Measurements from ENCODE around the gene C5orf58. TPM values are rescaled to one million over a fixed set of nuclear protein-coding genes. Genes with fewer than 3 reads are reported as not detected.

The C5orf58 gene
- total RNA-seq, 2 donors from 2014 or later, result 15.7 TPM; not detected in 1

- Histone ChIP-seq H3K27me3 (replicated peaks; ENCODE audit: insufficient read depth) (no peaks in the 10 kb centered on the region), H3K27ac (no peak overlapping the region), H3K36me3 (no peaks in the 10 kb centered on the region), H3K9me3 (no peaks in the 10 kb centered on the region), H3K4me1 (replicated peaks) (no peaks in the 10 kb centered on the region), H3K4me3 (no peak overlapping the region)
- DNase-seq (ENCODE audit: low spot score), result no peak
- TF ChIP-seq, protein P1, sequence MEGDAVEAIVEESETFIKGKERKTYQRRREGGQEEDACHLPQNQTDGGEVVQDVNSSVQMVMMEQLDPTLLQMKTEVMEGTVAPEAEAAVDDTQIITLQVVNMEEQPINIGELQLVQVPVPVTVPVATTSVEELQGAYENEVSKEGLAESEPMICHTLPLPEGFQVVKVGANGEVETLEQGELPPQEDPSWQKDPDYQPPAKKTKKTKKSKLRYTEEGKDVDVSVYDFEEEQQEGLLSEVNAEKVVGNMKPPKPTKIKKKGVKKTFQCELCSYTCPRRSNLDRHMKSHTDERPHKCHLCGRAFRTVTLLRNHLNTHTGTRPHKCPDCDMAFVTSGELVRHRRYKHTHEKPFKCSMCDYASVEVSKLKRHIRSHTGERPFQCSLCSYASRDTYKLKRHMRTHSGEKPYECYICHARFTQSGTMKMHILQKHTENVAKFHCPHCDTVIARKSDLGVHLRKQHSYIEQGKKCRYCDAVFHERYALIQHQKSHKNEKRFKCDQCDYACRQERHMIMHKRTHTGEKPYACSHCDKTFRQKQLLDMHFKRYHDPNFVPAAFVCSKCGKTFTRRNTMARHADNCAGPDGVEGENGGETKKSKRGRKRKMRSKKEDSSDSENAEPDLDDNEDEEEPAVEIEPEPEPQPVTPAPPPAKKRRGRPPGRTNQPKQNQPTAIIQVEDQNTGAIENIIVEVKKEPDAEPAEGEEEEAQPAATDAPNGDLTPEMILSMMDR (IDR thresholded peaks at IDR 0.05), result no peak
- TF ChIP-seq POLR2AphosphoS5 (IDR thresholded peaks at IDR 0.05) (no peak), POLR2A (IDR thresholded peaks at IDR 0.05) (no peak)
- intact Hi-C loops (cut with DNase I), result no loop called here
- WGBS, result 39% methylated on average over 2 of the region's 2 CpGs
Observed at GRCh38 chr5:170202117-170202516, 30.7 kb upstream of the C5orf58 start.

- TF ChIP-seq POLR2A (IDR thresholded peaks at IDR 0.05), result no peak
- TF ChIP-seq, protein P1 (IDR thresholded peaks at IDR 0.05), result no peak
- no peak for TF ChIP-seq POLR2AphosphoS5 (IDR thresholded peaks at IDR 0.05)
- Histone ChIP-seq H3K27me3 (replicated peaks; ENCODE audit: insufficient read depth) (no peaks in the 10 kb centered on the region), H3K27ac (no peak overlapping the region), H3K9me3 (no peaks in the 10 kb centered on the region), H3K36me3 (no peaks in the 10 kb centered on the region), H3K4me3 (no peak overlapping the region), H3K4me1 (replicated peaks) (no peaks in the 10 kb centered on the region)
- WGBS, result 86% methylated on average over 5 of the region's 5 CpGs
- no peak for DNase-seq (ENCODE audit: low spot score)
- intact Hi-C loops (cut with DNase I), result no loop called here
Observed at GRCh38 chr5:170204202-170204601, 28.6 kb upstream of the C5orf58 start.

GRCh38 chr5:170206216-170206615 lies 26.6 kb upstream of the C5orf58 start:
- 30% methylated on average over 3 of the region's 3 CpGs for WGBS
- intact Hi-C loops (cut with DNase I), result no loop called here

GRCh38 chr5:170206958-170207357 lies 25.8 kb upstream of the C5orf58 start:
- TF ChIP-seq, protein P1 (IDR thresholded peaks at IDR 0.05), result no peak
- TF ChIP-seq POLR2AphosphoS5 (IDR thresholded peaks at IDR 0.05), result no peak
- no peak for TF ChIP-seq POLR2A (IDR thresholded peaks at IDR 0.05)

More at GRCh38 chr5:170206216-170206615, 26.6 kb upstream of the C5orf58 start:
- DNase-seq (ENCODE audit: low spot score), result no peak
- H3K4me1 ChIP-seq (replicated peaks), result no peaks in the 10 kb centered on the region
- no peaks in the 10 kb centered on the region for H3K36me3 ChIP-seq
- no peaks in the 10 kb centered on the region for H3K9me3 ChIP-seq
- TF ChIP-seq, protein P1 (IDR thresholded peaks at IDR 0.05), result no peak
- TF ChIP-seq POLR2AphosphoS5 (IDR thresholded peaks at IDR 0.05) (no peak), POLR2A (IDR thresholded peaks at IDR 0.05) (no peak)
- H3K27me3 ChIP-seq (replicated peaks; ENCODE audit: insufficient read depth), result no peaks in the 10 kb centered on the region
- no peak overlapping the region for H3K27ac ChIP-seq
- H3K4me3 ChIP-seq, result no peak overlapping the region

DNA sequence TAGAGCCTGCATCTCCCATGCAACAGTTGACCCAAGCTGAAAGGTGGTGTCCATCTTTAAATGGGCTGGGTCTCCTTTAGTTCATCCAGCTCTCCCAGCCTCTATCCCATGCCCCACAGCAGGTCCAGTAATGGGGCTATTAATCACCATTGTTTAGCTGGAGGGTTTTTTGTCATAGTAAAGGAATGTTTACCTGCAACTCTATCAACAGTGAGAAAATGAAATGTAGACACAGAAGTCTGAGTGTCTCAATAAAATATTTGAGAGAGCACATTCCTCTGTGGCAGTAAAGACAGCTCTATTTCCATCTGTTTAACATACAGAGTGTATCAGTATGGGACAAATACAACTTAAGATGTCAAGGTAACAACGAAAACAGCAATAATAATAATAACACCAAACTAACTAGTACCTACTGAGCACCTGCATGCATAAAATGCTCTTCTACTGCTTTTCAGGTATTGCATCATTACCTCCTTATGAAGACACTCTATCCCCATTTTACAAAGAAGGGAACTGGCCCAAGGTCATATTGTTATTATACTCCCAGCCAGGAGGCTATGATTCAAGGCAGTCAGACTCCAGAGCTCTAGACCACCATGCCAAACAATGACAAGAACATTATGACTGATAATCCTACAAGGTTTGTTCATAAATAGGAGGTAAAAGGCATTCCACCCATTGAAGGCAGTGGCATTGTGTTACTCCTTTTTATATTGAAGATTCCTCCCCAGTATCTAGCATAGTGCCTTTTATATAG lies 21.0 kb upstream of the C5orf58 start:
- Histone ChIP-seq H3K27ac (no peak overlapping the region), H3K36me3 (no peaks in the 10 kb centered on the region), H3K4me1 (replicated peaks) (no peaks in the 10 kb centered on the region), H3K4me3 (no peak overlapping the region), H3K9me3 (no peaks in the 10 kb centered on the region), H3K27me3 (replicated peaks; ENCODE audit: insufficient read depth) (no peaks in the 10 kb centered on the region)
- no peak for DNase-seq (ENCODE audit: low spot score)
- intact Hi-C loops (cut with DNase I), result no loop called here
- TF ChIP-seq POLR2A (IDR thresholded peaks at IDR 0.05), result no peak
- WGBS, result 50% methylated on average over 1 of the region's 1 CpG

More at GRCh38 chr5:170206958-170207357, 25.8 kb upstream of the C5orf58 start:
- no peak overlapping the region for H3K27ac ChIP-seq
- H3K27me3 ChIP-seq (replicated peaks; ENCODE audit: insufficient read depth), result no peaks in the 10 kb centered on the region
- intact Hi-C loops (cut with DNase I), result no loop called here
- no peak for DNase-seq (ENCODE audit: low spot score)
- H3K4me1 ChIP-seq (replicated peaks), result no peaks in the 10 kb centered on the region
- H3K9me3 ChIP-seq, result no peaks in the 10 kb centered on the region
- no peak overlapping the region for H3K4me3 ChIP-seq
- H3K36me3 ChIP-seq, result no peaks in the 10 kb centered on the region
- WGBS, result 65% methylated on average over 8 of the region's 8 CpGs
